Stimulated activated CD8-positive, alpha-beta memory T cell treated with anti-CD3 and anti-CD28 coated beads, Interleukin-12 subunit alpha, Interleukin-12 subunit beta, amount 100 ng/mL, for 24 hours (primary cell): ENCODE data around the gene INPP5A.
"Not testable (repeated sequence)": the region's sequence is repeated elsewhere in the genome, so short reads cannot be mapped to it uniquely, and the experiment has no call there.

Source experiments
- DNase-seq: peaks from one replicate; pipeline ENCODE4 v3.0.0-alpha.2; 2020; ENCODE audit errors: extremely low read depth

The INPP5A gene

DNA sequence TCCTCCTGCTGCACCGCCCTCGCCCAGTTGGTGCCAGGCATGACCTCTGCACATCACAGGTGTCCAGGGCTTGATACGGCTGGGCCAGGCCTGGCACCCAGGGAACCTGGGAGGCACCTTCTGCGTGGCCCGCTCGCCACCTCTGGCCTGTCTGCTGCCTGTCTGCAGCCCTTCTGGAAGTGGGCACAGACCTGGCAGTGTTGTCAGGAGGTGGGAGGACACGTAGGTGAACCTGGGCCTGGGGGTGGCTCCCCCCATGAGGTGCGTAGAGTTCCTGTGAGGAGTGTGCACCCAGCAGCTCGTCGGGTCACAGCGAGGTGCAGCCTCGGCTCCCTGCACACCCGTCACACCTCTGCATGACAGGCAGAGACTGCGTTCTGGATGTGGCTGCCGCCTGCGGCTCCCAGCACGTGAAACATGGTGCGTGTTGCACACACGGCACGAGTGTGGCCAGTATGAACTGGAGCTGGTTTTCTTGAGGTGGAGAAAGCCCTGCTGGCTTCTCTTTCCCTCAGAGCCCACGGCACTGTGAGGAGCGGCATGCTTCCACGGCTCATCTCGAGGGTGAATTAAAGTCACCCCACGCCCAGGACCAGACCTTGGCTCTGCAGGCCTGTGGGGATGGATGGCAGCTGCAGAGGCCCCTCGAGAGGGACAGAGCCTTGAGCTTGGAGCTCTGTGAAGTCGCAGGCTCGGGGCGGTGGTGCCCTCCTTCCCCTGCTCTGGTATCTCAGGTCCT, 24.8 kb downstream of the INPP5A start:
- no peak for DNase-seq

DNA sequence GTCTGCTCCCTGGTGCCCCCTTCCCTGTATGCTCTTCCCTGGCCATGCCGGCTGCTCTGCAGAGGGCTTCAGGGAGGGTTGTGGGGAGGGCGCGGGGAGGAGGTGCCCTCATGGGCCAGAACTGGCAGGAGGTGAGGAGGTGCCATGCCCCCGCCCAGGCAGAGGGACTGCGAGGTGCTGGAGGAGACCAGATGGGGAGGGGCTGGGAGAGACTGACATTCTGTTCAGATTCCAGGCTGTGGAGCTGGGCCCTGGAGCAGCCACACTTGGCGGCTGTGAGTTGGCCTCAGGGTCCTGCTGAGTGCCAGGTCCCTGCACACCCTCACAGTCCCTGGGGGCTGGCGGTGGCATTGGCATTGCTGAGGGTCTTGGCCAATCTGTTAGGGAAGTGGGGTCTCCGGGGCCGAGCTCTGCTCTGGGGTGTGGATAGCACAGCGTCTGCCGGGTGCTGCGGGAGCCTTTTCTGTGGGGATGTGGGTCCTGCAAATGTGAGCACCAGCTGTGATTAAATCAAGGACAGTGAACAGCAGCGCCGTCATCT, 25.4 kb downstream of the INPP5A start:
- no peak for DNase-seq

- DNase-seq = no peak
Observed at GRCh38 chr10:132563485-132564248, 26.1 kb downstream of the INPP5A start.

DNA sequence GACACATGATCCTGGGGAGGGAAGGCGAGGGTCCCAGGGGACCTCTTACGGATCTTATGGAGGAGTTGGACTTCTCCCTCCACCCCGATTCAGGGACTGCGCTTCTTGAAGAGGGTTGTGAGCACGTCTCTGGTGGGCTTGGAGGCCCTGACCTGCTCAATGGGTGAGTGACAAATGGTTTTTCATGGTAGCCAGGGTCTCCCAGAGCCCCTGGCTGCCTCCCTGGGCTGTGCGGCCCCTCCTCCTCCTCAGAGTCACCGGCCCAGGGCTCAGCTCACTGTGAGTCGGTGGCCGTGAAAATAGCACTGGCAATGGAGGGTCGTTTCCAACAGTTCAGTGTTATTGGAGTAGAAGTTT, 26.6 kb downstream of the INPP5A start:
- no peak for DNase-seq

DNA sequence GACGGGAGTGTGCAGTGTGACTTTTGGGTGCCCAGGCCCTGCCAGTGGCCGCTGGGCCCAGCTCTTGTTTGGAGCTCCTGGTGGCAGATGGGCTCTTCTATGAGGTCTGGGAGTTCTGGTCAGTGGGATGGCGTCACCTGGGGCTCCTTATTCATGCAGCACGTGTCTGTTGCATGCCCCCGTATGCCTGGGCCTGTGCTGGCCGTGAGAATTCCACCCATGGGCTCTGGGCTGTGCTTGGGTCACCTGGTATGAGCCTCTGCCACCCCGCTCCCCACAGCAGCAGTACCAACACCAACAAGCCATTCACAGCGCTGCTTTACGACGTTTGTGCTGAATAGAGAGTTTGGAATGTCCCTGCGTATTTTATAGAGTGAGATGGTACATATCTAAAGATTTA, 27.1 kb downstream of the INPP5A start:
- DNase-seq = no peak

GRCh38 chr10:132565516-132566209, 28.1 kb downstream of the INPP5A start:
- no peak for DNase-seq

- no peak for DNase-seq
Observed at GRCh38 chr10:132566892-132567291, 29.3 kb downstream of the INPP5A start.

DNA sequence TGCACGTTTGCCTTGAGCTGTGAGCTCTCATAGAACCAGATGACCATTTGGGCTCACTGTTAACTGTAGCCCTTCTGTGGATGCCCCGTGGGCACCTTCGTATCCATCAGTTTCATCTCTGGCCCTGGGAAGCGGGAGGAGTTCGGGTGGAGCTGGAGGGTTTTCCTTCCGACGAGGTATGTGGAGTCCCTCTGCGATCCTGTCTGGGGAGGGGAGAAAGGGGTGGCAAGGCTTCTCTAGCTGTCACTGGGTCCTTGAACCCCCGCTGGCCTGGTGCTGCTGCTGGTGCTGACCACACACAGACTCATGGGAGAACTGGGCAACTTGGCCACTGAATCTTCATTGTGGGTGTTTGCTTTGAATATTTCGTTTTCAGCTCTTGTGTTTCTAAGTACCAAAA, 32.7 kb downstream of the INPP5A start:
- no peak for DNase-seq

- no peak for DNase-seq
Observed at GRCh38 chr10:132570771-132571649, 33.4 kb downstream of the INPP5A start.

- no peak for DNase-seq
Observed at GRCh38 chr10:132571650-132572544, 34.3 kb downstream of the INPP5A start.

DNA sequence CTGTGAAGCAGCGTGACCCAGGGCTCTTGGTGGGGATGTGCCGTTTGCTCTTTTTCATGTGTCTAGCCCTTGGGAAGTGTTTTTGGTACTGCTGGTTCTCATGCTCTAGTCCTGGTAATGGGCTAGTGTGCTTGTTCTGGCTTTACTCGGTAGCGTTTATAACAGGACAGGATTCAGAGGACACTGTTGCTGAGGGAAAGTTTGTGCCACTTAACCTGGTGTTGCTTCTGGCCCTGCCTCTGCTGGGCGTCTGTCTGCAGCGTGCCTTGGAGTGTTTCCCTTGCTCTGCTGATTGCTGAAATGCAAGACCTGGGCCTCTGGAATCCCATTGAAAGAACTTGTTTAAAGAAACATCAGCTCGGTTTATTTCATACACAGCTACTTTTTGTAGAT, 35.0 kb downstream of the INPP5A start:
- no peak for DNase-seq

DNA sequence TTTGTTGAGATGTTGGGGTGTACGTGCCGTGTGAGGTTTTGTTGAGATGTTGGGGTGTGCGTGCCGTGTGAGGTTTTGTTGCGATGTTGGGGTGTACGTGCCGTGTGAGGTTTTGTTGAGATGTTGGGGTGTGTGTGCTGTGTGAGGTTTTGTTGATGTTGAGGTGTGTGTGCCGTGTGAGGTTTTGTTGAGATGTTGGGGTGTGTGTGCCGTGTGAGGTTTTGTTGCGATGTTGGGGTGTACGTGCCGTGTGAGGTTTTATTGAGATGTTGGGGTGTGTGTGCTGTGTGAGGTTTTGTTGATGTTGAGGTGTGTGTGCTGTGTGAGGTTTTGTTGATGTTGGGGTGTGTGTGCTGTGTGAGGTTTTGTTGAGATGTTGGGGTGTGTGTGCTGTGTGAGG, 35.4 kb downstream of the INPP5A start:
- DNase-seq = not testable (repeated sequence)

- DNase-seq = no peak
Observed at GRCh38 chr10:132574288-132574687, 36.7 kb downstream of the INPP5A start.

- no peak for DNase-seq
Observed at GRCh38 chr10:132574783-132575319, 37.3 kb downstream of the INPP5A start.

GRCh38 chr10:132575320-132576201, 38.0 kb downstream of the INPP5A start:
- no peak for DNase-seq

GRCh38 chr10:132576671-132577349, 39.2 kb downstream of the INPP5A start:
- DNase-seq = no peak

DNA sequence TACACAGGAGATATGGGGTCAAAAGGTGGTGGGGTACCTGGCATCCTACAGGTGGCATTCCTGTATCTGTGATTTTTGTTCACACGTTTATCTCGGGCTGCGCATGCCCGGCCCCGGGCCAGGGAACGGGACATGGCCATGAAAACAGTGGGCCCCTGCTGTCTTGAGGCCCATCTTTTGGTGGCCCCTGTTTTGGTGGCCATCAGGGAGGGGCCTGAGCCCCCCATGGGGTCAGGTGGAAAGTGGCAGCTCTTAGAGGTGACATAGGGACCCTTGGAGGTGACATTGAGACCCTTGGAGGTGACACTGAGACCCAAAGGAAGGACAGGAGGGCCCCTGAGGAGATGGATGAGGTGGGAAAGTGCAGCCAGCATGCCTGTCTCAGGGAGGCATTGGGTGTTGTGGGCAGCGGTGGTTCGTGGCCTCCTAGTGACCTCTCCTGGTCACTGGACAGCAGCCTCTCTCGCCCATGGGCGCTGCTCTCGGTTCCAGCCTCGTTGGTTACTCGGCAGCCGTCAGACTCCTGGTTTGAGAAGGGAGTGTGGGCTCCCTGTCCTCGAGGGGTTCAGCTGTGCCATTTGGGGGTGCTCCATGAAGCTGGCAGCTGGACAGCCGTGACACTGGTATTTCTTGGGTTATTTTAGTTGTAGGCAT, 39.9 kb downstream of the INPP5A start:
- no peak for DNase-seq

DNA sequence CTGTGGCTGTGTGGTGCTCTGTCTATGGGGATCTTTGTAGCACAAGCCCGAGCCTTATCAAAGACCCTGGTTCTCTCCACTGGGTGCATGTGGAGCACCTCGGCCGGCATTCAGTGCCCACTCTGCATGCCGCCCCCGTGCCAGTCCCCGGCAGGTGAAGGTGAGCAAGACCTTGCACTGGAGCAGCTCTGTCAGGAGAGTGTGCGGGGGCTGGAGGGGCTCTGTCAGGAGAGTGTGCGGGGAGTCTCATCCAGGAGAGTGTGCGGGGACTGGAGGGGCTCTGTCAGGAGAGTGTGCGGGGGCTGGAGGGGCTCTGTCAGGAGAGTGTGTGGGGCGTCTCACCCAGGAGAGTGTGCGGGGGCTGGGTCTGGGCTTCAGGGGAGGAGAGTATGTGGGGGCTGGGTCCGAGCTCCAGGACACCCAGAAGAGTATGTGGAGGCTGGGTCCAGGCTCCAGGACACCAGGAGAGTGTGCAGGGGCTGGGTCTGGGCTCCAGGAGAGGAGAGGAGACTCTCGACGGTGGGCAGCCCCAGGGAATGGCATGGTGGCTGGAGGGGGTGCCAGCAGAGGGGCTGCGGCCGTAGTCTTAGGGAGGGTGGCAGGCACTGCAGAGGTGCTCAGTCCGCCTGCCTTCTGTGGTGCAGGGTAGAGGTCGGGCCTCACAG, 40.8 kb downstream of the INPP5A start:
- DNase-seq = no peak
